ENCODE data around the gene RNPEPL1. TPM values are rescaled to one million over a fixed set of nuclear protein-coding genes. Genes with fewer than 3 reads are reported as not detected.

RNPEPL1 gene
- total and polyA plus RNA-seq, 10 of the 15 experiments (the other 5 are each of a cell fraction or from before 2014, with no cell fraction given) = 0.24 to 49.5 (median 6.8) TPM

DNA sequence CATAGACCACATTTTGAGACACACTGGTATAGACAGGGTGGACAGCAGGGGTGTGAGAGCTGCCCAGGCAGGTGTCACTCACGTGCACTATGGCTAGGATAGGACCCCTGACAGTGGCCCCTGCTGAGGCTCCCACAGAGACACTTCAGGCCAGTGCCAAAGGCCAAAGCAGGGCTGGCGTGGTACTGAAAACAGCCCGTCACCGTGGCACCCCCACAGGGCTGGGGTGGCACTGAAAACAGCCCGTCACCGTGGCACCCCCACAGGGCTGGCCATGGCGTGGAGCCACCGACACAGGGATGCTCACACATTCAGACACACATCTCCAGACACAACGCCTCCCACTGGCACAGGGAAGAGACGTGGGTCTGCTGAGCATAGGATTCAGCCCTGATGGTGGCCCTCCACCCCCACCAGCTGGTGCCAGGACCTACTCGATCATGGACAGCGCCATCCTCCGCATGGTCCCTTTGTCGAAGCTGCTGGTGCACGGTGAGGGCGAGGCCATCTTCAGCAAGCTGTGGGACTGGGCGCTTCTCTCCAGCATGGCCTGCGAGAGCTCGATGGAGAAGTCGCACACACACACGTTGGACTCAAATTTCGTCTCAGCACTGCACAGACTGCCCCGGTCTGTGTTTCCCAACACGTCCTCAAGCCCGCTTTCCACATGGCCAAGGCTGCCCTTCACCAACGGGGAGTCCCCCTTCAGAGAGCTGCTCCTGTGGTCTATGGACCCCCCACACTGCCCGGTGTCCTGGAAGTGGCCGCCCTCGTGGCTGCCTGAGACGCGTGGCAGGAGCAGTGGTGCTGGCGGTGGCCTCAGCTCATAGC lies 44.6 kb upstream of the RNPEPL1 start:
- in situ Hi-C loops (cut with MboI) = loop anchor here (25.0 kb wide), 1 partner anchor 314 kb away; no protein-coding TSS in a partner anchor
- Histone ChIP-seq H4K20me1 (ENCODE audit: control insufficient read depth, insufficient read depth) (no peaks in the 10 kb centered on the region), H3K4me1 (ENCODE audit: control insufficient read depth, insufficient read depth, low read length) (no peaks in the 10 kb centered on the region), H3K9ac (ENCODE audit: control insufficient read depth, insufficient read depth, low read length) (no peak overlapping the region), H3K4me2 (ENCODE audit: control insufficient read depth, insufficient read depth) (no peak overlapping the region), H3K4me3 (no peak overlapping the region), H3K27ac (ENCODE audit: control insufficient read depth, insufficient read depth) (no peak overlapping the region), H3K79me2 (ENCODE audit: control insufficient read depth, insufficient read depth, low read length) (no peaks in the 10 kb centered on the region), H3K27me3 (replicated peaks in 1 of 2; ENCODE audit: control insufficient read depth in 2 of 2, insufficient read depth in 2 of 2, low read length in 1 of 2) (no peaks in the 10 kb centered on the region), H3K36me3 (ENCODE audit: control insufficient read depth in 2 of 2, insufficient read depth in 2 of 2, low read length in 1 of 2) (peaks cover 0 to 3% of the 10 kb centered on the region in 2 experiments; a peak in 1 of 4 replicates), H2AFZ (ENCODE audit: control insufficient read depth, low read depth, low read length) (no peak overlapping the region), H3K9me3 (replicated peaks; ENCODE audit: control insufficient read depth, insufficient read depth, low read length) (peaks cover 19% of the 10 kb centered on the region; the same call in 2 of the 3 replicates)
- DNase-seq (ENCODE audit: low read depth, low spot score) = no peak
- no peak for FAIRE-seq
- intact Hi-C loops (cut with micrococcal nuclease; ENCODE audit: unreplicated experiment) = no loop called here
- CTCF ChIA-PET = interaction anchor here (0.8 to 0.9 kb wide), 2 partner anchors 8 to 9 kb away, joined by 4 to 6 read pairs; no protein-coding TSS in a partner anchor
- RAD21 ChIA-PET (ENCODE audit: unreplicated experiment) = no interaction called here
- 98% methylated on average over 32 of the region's 32 CpGs for WGBS (ENCODE audit: insufficient coverage, insufficient replicate concordance, low lambda C conversion rate, missing lambda C conversion rate)
- SMC1A ChIA-PET (ENCODE audit: uncharacterized antibody, unreplicated experiment) = interaction anchor here (1.1 kb wide), 2 partner anchors 9 to 33 kb away, joined by 3 read pairs; no protein-coding TSS in a partner anchor
- POLR2A ChIA-PET = no interaction called here
- no peak for ATAC-seq
- TF ChIP-seq ESRRA (IDR thresholded peaks at IDR 0.05; ENCODE audit: low read length) (no peak), SIN3A (IDR thresholded peaks at IDR 0.05; ENCODE audit: low read depth, low read length) (no peak), CREM (IDR thresholded peaks at IDR 0.05; ENCODE audit: low read depth) (no peak), KLF5 (IDR thresholded peaks at IDR 0.05; ENCODE audit: partially characterized antibody) (no peak), CBX5 (IDR thresholded peaks at IDR 0.05; ENCODE audit: low read depth) (no peak), FOS (IDR thresholded peaks at IDR 0.05; ENCODE audit: borderline replicate concordance, extremely low read depth, insufficient read length) (no peak), YY1 (IDR thresholded peaks at IDR 0.05; ENCODE audit: low read depth, low read length) (no peak), BHLHE40 (IDR thresholded peaks at IDR 0.05; ENCODE audit: borderline replicate concordance in 1 of 2, low read depth in 2 of 2, low read length in 1 of 2) (no peak), NR2C2 (IDR thresholded peaks at IDR 0.05; ENCODE audit: borderline replicate concordance, control insufficient read depth, insufficient read length, low read depth) (no peak), RFX5 (IDR thresholded peaks at IDR 0.05; ENCODE audit: low read depth, low read length) (no peak), ZNF24 (IDR thresholded peaks at IDR 0.05) (no peak)
- TF ChIP-seq, protein P1, sequence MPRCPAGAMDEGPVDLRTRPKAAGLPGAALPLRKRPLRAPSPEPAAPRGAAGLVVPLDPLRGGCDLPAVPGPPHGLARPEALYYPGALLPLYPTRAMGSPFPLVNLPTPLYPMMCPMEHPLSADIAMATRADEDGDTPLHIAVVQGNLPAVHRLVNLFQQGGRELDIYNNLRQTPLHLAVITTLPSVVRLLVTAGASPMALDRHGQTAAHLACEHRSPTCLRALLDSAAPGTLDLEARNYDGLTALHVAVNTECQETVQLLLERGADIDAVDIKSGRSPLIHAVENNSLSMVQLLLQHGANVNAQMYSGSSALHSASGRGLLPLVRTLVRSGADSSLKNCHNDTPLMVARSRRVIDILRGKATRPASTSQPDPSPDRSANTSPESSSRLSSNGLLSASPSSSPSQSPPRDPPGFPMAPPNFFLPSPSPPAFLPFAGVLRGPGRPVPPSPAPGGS (IDR thresholded peaks at IDR 0.05; ENCODE audit: borderline replicate concordance, insufficient read depth, low read depth, low read length, poor library complexity, severe bottlenecking) = no peak
- TF ChIP-seq, protein P2, sequence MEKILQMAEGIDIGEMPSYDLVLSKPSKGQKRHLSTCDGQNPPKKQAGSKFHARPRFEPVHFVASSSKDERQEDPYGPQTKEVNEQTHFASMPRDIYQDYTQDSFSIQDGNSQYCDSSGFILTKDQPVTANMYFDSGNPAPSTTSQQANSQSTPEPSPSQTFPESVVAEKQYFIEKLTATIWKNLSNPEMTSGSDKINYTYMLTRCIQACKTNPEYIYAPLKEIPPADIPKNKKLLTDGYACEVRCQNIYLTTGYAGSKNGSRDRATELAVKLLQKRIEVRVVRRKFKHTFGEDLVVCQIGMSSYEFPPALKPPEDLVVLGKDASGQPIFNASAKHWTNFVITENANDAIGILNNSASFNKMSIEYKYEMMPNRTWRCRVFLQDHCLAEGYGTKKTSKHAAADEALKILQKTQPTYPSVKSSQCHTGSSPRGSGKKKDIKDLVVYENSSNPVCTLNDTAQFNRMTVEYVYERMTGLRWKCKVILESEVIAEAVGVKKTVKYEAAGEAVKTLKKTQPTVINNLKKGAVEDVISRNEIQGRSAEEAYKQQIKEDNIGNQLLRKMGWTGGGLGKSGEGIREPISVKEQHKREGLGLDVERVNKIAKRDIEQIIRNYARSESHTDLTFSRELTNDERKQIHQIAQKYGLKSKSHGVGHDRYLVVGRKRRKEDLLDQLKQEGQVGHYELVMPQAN (conservative IDR thresholded peaks at IDR 0.05) = no peak
- TF ChIP-seq, protein P3, sequence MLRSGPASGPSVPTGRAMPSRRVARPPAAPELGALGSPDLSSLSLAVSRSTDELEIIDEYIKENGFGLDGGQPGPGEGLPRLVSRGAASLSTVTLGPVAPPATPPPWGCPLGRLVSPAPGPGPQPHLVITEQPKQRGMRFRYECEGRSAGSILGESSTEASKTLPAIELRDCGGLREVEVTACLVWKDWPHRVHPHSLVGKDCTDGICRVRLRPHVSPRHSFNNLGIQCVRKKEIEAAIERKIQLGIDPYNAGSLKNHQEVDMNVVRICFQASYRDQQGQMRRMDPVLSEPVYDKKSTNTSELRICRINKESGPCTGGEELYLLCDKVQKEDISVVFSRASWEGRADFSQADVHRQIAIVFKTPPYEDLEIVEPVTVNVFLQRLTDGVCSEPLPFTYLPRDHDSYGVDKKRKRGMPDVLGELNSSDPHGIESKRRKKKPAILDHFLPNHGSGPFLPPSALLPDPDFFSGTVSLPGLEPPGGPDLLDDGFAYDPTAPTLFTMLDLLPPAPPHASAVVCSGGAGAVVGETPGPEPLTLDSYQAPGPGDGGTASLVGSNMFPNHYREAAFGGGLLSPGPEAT (IDR thresholded peaks at IDR 0.05; ENCODE audit: low read depth) = no peak
- TF ChIP-seq, protein P4, sequence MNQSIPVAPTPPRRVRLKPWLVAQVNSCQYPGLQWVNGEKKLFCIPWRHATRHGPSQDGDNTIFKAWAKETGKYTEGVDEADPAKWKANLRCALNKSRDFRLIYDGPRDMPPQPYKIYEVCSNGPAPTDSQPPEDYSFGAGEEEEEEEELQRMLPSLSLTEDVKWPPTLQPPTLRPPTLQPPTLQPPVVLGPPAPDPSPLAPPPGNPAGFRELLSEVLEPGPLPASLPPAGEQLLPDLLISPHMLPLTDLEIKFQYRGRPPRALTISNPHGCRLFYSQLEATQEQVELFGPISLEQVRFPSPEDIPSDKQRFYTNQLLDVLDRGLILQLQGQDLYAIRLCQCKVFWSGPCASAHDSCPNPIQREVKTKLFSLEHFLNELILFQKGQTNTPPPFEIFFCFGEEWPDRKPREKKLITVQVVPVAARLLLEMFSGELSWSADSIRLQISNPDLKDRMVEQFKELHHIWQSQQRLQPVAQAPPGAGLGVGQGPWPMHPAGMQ (IDR thresholded peaks at IDR 0.05; ENCODE audit: borderline replicate concordance) = no peak
- no TSS peak for BruUV-seq (replicated peaks)

All from GM12878 (cell line).